ENCODE results near the gene ACKR2.

- no peak for TF ChIP-seq CTCF (IDR thresholded peaks at IDR 0.05)
- TF ChIP-seq ZFX (IDR thresholded peaks at IDR 0.05; ENCODE audit: borderline replicate concordance), result no peak
Observed at GRCh38 chr3:42877881-42878280, 68.6 kb downstream of the ACKR2 start.
